ENCODE results near the gene PTK6.
A peak's percentile ranks its signal among the peaks of the same experiment; 100 is the strongest.
"Not testable (repeated sequence)": the region's sequence is repeated elsewhere in the genome, so short reads cannot be mapped to it uniquely, and the experiment has no call there.

The PTK6 gene

DNA sequence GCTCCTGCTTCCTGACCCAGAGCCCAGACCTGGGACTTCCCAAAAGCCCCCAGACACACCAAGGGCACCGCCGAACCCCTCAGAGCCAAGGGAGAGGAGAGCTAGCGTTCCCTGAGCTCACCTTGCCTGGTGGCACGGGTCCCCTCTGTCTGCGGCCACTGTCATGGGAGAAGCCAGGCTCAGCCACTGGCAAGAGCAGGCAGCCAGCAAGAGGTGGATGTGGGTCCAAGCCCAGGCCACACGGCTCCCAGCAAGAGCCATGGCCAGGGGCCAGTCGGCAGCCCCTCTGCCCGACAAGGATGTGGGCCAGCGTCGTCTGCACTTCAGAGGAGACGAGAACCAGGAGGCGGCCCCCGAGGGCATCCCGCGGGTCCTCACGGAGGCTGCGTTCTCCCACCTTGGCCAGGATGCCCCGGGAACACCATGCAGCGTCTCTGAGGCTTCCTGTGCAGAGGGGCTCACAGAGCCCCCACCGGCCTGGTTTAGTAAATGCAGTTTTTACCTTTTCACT is 18.8 kb downstream of the PTK6 start:
- Histone ChIP-seq H3K9me3 (peaks cover 4% of the 10 kb centered on the region), H3K4me1 (peaks cover 9% of the 10 kb centered on the region), H3K4me3 (no peak overlapping the region), H3K36me3 (replicated peaks) (peaks cover 21% of the 10 kb centered on the region), H3K27me3 (ENCODE audit: low read depth) (no peaks in the 10 kb centered on the region)
- DNase-seq (ENCODE audit: low spot score in 2 of 2): no peak
- in situ Hi-C loops (cut with MboI; ENCODE audit: low sequenced_read_pairs): no loop called here

DNA sequence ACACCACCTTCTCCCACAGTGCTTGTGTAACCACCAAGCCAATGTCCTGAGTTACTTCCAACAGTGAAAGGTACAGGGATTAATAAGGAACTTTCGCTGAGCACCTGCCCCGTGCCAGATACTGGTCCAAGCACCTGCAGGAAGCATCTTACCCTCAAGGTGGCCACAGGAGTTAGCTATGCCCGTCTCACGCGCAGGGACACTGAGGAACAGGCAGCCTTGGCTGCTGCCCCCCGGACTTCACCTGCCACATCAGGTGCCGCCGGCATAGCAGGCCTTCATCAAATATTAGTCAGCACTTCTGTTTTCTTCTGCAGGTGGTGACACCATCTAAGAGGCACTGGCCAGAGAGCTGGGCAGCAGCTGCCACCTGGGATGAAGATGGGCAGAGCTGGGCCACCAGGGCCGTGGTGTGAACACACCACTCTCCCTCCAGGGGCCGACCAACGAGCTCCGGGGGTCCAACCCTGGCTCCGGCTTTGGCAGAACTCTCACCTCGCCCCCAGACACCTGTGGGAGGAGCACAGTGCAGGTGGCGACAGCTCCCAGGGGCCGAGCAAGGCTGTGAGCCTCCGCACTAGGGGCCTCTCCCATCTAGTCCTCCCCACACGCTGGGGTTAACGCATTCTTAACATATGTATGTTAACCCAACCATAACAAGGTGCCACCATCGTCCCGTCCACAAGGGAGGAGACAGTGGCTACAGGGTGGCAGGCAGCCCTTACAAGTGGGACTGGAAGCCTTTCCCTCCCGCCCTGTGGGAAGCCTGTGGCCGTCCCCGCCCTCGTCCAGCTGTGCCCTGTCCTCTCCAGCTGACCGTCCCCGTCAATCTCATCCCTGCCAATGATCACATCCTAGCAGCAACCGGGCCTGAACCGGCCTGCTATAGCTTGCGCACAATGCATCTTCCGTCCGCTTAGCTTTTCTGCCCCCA is 19.5 kb downstream of the PTK6 start:
- Histone ChIP-seq H3K9me3 (peaks cover 7% of the 10 kb centered on the region), H3K36me3 (replicated peaks) (peaks cover 15% of the 10 kb centered on the region), H3K4me3 (no peak overlapping the region), H3K4me1 (peaks cover 9% of the 10 kb centered on the region), H3K27me3 (ENCODE audit: low read depth) (no peaks in the 10 kb centered on the region)
- no peak for DNase-seq (ENCODE audit: low spot score in 2 of 2)
- in situ Hi-C loops (cut with MboI; ENCODE audit: low sequenced_read_pairs): no loop called here

DNA sequence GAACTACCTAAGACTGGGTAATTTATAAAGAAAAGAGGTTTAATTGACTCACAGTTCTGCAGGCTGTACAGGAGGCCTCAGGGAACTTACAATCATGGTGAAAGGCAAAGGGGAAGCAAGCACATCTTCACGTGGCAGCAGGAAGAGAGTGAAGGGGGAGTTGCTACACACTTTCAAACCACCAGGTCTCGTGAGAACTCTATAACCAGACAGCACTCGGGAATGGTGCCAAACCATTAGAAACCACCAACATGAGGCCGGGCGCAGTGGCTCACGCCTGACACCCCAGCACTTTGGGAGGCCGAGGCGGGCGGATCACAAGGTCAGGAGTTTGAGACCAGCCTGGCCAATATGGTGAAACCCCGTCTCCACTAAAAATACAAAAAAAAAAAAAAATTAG is 22.7 kb downstream of the PTK6 start:
- H3K27me3 ChIP-seq (ENCODE audit: low read depth); H3K4me1 ChIP-seq; H3K36me3 ChIP-seq (replicated peaks); in situ Hi-C loops (cut with MboI; ENCODE audit: low sequenced_read_pairs); H3K4me3 ChIP-seq; H3K9me3 ChIP-seq: not testable (repeated sequence)
- DNase-seq (ENCODE audit: low spot score in 2 of 2): peak in 1 of 2 experiments; percentile 9

DNA sequence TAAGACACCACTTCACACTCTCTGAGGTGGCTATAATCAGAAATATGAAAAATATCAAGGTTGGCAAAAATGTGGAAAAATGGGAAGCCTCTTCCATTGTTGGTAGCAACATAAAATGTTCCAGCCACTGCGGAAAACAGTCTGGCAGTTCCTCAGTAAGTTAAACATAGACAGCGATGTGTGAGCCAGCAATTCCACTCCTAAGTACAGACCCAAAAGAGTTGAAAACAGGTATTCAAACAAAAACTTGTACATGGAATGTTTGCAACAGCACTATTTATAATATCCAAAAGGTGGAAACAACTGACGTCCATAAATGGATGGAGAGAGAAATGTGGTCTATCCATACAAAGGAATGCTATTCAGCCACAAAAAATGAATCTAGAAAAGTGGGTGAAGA is 24.0 kb downstream of the PTK6 start:
- no peaks in the 10 kb centered on the region; the same call in 1 of the 2 replicates for H3K4me1 ChIP-seq
- H3K27me3 ChIP-seq (ENCODE audit: low read depth): no peaks in the 10 kb centered on the region
- H3K4me3 ChIP-seq: no peak overlapping the region
- H3K9me3 ChIP-seq: peaks cover 7% of the 10 kb centered on the region
- DNase-seq (ENCODE audit: low spot score in 2 of 2): no peak
- no peaks in the 10 kb centered on the region for H3K36me3 ChIP-seq (replicated peaks)
- in situ Hi-C loops (cut with MboI; ENCODE audit: low sequenced_read_pairs): no loop called here

DNA sequence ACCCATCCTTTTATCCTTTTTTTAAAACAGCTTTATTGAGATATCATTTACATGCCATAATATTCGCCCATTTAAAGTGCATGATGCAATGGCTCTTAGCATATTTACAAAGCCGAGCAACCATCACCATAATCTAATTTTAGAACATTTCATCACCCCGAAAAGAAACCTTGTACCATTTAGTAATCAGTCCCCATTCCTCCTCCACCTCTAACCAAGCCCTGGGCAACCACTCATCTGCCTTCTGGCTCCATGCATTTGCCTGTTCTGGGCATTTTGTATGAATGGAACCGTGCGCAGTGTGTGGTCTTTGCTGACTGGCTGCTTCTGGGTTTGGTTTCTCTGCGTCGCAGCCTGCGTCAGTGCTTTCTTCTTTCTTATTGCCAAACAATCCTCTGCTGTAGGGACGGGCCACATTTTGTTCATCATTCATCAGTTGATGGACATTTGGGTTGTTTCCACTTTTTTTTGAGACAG is 28.1 kb downstream of the PTK6 start:
- Histone ChIP-seq H3K4me1 (no peaks in the 10 kb centered on the region; the same call in 1 of the 2 replicates), H3K36me3 (replicated peaks) (no peaks in the 10 kb centered on the region), H3K27me3 (ENCODE audit: low read depth) (no peaks in the 10 kb centered on the region), H3K4me3 (no peak overlapping the region), H3K9me3 (peaks cover 9% of the 10 kb centered on the region)
- in situ Hi-C loops (cut with MboI; ENCODE audit: low sequenced_read_pairs): no loop called here
- no peak for DNase-seq (ENCODE audit: low spot score in 2 of 2)

DNA sequence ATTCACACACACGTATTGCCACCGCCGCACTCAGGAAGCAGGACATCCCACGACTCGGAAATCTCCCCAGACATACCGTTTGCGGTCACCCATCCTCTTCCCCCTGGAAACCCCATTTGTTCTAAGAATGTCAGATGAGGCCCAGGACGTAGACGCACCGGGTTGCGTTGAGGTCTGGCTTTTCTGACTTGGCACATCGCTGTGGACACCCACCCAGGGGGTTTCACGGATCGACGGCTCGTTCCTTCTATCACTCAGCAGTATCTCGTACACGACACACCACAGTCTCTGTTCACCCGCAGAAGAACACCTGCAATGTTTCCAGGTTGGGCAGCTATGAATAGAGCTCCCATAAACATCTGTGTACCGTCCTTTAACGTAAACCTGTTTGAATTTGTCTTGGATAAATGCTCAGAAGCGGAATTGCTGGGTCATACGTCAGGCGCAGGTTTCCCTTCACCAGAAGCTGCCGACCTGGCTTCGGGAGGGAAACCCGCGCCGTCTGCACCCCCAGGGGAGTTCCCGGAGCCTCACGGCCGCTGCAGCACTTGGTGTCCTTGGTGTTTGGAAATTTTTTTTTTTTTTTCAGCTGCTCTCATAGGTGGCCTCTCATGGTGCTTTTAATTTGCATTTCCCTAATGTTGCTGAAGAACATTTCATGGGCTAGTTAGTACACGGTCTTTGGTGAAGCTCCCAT is 29.0 kb downstream of the PTK6 start:
- in situ Hi-C loops (cut with MboI; ENCODE audit: low sequenced_read_pairs): no loop called here
- Histone ChIP-seq H3K4me3 (no peak overlapping the region), H3K9me3 (peaks cover 6% of the 10 kb centered on the region), H3K4me1 (no peaks in the 10 kb centered on the region; the same call in 1 of the 2 replicates), H3K36me3 (replicated peaks) (no peaks in the 10 kb centered on the region), H3K27me3 (ENCODE audit: low read depth) (no peaks in the 10 kb centered on the region)
- DNase-seq (ENCODE audit: low spot score in 2 of 2): no peak

DNA sequence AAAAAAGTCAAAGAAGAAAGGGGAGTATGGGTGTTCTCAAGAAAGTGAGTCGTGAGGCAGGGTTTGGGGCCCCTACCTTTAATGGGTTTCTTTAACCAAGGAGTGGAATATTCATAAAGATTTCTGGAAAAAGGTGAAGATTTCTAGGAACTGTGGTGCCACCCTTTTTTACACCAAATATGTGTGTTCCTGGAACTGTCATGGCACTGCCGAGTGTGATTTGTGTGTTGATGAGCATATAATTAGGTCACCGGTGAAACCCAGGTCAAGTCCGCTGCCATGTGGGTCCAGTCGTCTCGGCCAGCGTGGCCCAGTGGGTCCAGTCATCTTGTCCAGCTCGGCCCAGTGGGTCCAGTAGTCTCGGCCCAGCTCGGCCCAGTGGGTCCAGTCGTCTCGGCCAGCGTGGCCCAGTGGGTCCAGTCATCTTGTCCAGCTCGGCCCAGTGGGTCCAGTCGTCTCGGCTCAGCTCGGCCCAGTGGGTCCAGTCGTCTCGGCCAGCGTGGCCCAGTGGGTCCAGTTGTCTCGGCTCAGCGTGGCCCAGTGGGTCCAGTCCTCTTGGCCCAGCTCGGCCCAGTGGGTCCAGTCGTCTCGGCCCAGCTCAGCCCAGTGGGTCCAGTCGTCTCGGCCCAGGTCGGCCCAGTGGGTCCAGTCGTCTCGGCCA is 30.0 kb downstream of the PTK6 start:
- Histone ChIP-seq H3K4me3 (no peak overlapping the region), H3K9me3 (peaks cover 2% of the 10 kb centered on the region), H3K36me3 (replicated peaks) (no peaks in the 10 kb centered on the region), H3K27me3 (ENCODE audit: low read depth) (no peaks in the 10 kb centered on the region), H3K4me1 (no peaks in the 10 kb centered on the region; the same call in 1 of the 2 replicates)
- DNase-seq (ENCODE audit: low spot score in 2 of 2): no peak
- in situ Hi-C loops (cut with MboI; ENCODE audit: low sequenced_read_pairs): no loop called here

DNA sequence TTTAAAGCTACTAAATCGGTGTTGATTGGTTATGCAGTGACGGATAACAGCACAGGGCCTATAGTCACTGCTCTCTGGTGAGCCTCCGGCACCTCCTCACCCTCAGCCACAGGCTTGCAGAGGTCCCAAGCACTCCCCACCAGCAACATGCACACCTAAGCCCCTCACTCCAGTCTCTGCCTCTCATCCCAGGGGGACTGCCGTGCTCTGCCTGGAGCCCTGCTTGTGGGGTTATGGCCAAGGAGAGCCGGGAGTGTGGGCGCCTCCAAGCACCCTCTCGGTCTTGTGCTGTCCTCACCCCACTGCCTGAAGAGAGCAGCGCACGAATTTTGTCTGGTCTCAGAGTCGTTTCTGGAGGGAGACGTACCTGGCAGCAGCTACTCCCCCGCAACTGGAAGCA is 31.5 kb downstream of the PTK6 start:
- no peaks in the 10 kb centered on the region; the same call in 1 of the 2 replicates for H3K4me1 ChIP-seq
- DNase-seq (ENCODE audit: low spot score in 2 of 2): no peak
- H3K9me3 ChIP-seq: peaks cover 2% of the 10 kb centered on the region; the same call in 1 of the 2 replicates
- H3K27me3 ChIP-seq (ENCODE audit: low read depth): no peaks in the 10 kb centered on the region
- no peaks in the 10 kb centered on the region for H3K36me3 ChIP-seq (replicated peaks)
- H3K4me3 ChIP-seq: no peak overlapping the region
- in situ Hi-C loops (cut with MboI; ENCODE audit: low sequenced_read_pairs): no loop called here

DNA sequence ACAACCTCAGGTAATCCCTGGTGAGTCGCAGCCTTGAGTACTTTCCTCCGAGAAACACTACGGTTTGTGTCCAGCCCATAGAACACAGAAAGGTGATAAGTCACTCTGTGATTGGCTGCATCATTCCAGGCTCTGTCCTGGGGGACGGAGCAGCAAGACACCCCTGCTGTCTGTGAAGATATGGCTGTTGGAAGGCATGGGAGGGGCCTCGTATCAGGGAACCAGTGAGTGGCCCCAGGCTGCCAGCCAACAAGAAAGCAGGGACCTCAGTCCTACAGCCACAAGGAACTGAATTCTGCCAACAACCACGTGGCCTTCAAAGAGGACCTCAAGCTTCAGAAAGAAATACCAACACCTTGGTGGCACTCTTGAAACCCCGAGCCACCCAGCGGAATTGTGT is 31.9 kb downstream of the PTK6 start:
- Histone ChIP-seq H3K9me3 (peaks cover 2% of the 10 kb centered on the region; the same call in 1 of the 2 replicates), H3K4me3 (no peak overlapping the region), H3K27me3 (ENCODE audit: low read depth) (no peaks in the 10 kb centered on the region), H3K36me3 (replicated peaks) (no peaks in the 10 kb centered on the region), H3K4me1 (no peaks in the 10 kb centered on the region)
- in situ Hi-C loops (cut with MboI; ENCODE audit: low sequenced_read_pairs): no loop called here
- DNase-seq (ENCODE audit: low spot score in 2 of 2): no peak

DNA sequence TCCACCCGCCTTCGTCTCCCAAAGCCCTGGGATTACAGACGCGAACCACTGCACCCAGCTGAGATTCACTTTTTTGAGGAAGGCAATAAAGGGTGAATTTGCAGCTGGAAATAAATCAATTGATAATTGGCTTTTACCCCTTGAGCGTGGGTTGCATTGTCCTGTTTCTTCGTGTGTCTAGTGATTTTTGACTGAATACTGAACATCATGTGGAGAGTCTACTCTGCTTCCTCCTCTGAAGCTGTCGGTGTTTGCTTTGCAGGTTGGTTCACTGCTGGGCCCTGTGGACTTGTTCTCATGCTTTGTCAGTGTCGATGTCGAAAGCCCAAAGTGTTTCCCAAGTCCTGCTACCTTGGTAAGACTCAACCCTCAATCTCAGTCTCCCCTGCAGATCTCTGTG is 32.5 kb downstream of the PTK6 start:
- Histone ChIP-seq H3K36me3 (replicated peaks) (no peaks in the 10 kb centered on the region), H3K9me3 (peaks cover 2% of the 10 kb centered on the region; the same call in 1 of the 2 replicates), H3K4me1 (no peaks in the 10 kb centered on the region), H3K4me3 (no peak overlapping the region), H3K27me3 (ENCODE audit: low read depth) (no peaks in the 10 kb centered on the region)
- no peak for DNase-seq (ENCODE audit: low spot score in 2 of 2)
- in situ Hi-C loops (cut with MboI; ENCODE audit: low sequenced_read_pairs): no loop called here

DNA sequence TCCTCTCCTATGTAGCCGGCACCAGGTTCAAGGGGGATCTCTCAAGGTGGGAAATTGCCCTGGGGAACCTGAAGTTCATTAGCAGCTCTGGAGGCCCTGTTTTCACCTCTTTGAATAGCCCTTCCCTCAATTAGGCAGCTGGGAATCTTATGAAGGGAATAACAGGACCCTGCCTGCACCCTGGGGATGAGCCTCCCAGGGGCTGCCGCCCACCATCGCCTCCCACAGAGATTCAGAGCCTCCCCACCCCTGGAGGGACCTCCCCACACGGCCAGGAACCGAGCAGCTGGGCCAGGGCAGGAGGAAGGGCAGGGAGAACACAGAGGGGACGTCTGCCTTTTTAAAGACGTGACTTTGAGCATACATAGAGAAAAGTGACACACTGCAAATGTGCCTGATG is 33.7 kb downstream of the PTK6 start:
- Histone ChIP-seq H3K9me3 (peaks cover 2% of the 10 kb centered on the region; the same call in 1 of the 2 replicates), H3K36me3 (replicated peaks) (no peaks in the 10 kb centered on the region), H3K27me3 (ENCODE audit: low read depth) (no peaks in the 10 kb centered on the region), H3K4me3 (no peak overlapping the region), H3K4me1 (peaks cover 3% of the 10 kb centered on the region; the same call in 1 of the 2 replicates)
- in situ Hi-C loops (cut with MboI; ENCODE audit: low sequenced_read_pairs): no loop called here
- DNase-seq (ENCODE audit: low spot score in 2 of 2): no peak

DNA sequence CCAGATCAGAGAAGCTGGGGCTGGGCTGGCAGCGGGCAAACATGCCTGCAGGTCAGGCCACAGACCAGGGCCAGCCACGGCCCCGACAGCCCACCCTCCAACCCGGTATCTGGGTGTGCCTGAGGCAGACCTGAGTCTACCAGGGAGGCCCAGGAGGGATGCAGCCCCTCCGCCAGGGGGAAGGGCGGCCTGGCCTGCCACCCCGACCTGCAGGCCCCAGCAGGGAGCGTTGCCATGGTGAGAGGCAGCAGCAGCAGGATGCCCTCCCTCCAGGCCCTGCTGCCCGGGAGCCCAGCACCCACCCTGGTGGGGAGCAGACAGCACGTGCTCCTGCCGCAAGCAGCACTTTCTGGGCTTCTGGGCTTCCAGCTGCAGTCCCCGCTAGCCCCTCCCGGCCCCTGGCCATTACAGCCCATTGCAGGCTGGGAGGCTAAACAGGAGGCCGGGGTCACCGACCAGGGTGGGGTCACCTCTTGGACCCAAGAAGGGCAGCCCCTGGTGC is 34.5 kb downstream of the PTK6 start:
- DNase-seq (ENCODE audit: low spot score in 2 of 2): no peak
- H3K9me3 ChIP-seq: peaks cover 2% of the 10 kb centered on the region; the same call in 1 of the 2 replicates
- no peaks in the 10 kb centered on the region for H3K36me3 ChIP-seq (replicated peaks)
- H3K4me3 ChIP-seq: no peak overlapping the region
- H3K27me3 ChIP-seq (ENCODE audit: low read depth): no peaks in the 10 kb centered on the region
- in situ Hi-C loops (cut with MboI; ENCODE audit: low sequenced_read_pairs): no loop called here
- peaks cover 3% of the 10 kb centered on the region; the same call in 1 of the 2 replicates for H3K4me1 ChIP-seq

All from HAP-1 (cell line).